Measurements from ENCODE around the gene TRAPPC12.
A peak's percentile ranks its signal among the peaks of the same experiment; 100 is the strongest.
"Not testable (repeated sequence)": the region's sequence is repeated elsewhere in the genome, so short reads cannot be mapped to it uniquely, and the experiment has no call there.

The TRAPPC12 gene

GRCh38 chr2:3369340-3370181 is 9.9 kb upstream of the TRAPPC12 start:
- not testable (repeated sequence) for DNase-seq

- DNase-seq = no peak
Measured at GRCh38 chr2:3376821-3377220, 2.7 kb upstream of the TRAPPC12 start.

- DNase-seq = no peak
Measured at GRCh38 chr2:3377279-3377611, 2.2 kb upstream of the TRAPPC12 start.

- peak; percentile 96 for DNase-seq
Measured at GRCh38 chr2:3377612-3378432, 1.7 kb upstream of the TRAPPC12 start, which contains the start of gene EIPR1. TSS of gene EIPR1 (minus strand) at chr2:3377818. CDS start at chr2:3377689, 129 bp downstream.

GRCh38 chr2:3379339-3379646 is 201 bp upstream of the TRAPPC12 start:
- DNase-seq = no peak

- no peak for DNase-seq
Measured at GRCh38 chr2:3386448-3386958, 7.0 kb downstream of the TRAPPC12 start.

DNA sequence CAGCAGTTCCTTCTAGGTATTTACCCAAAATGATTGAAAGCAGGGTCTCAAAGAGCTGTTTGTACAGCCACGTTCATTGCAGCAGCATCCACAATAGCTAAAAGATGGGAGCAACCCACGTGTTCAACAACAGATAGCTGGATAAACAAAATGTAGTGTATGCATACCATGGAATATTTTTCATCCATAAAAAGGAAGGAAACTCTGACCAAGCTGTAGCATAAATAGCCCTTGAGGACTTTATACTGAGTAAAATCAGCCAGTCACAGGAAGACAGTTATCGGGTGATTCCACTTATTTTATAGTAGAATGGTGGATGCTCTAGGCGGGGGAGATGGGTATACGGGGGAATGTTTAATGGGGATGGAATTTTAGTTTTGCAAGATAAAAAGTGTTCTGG is 7.5 kb downstream of the TRAPPC12 start:
- no peak for DNase-seq

- no peak for DNase-seq
Measured at GRCh38 chr2:3387644-3388411, 8.3 kb downstream of the TRAPPC12 start.

- DNase-seq = no peak
Measured at GRCh38 chr2:3388412-3388738, 8.9 kb downstream of the TRAPPC12 start.

- DNase-seq = no peak
Measured at GRCh38 chr2:3389193-3389592, 9.7 kb downstream of the TRAPPC12 start.

DNA sequence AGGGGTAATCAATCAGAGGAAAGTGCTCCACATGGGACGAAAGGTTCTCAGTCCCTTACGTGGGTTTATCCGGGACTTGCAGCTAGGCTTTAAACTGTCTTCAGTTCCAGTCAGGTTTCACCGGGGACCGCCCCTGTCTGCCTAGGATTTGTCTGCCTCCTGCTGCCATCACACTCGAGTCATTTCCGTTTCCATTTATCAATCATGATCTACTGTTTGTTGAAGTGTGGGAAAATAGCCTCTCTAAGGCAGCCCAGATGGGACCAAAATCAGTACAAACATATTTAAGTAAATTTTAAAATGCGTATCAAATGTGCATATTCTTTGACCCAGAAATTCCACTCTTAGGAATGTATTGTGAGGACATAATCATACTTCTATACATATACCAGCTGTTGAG is 10.5 kb downstream of the TRAPPC12 start:
- DNase-seq = no peak

DNA sequence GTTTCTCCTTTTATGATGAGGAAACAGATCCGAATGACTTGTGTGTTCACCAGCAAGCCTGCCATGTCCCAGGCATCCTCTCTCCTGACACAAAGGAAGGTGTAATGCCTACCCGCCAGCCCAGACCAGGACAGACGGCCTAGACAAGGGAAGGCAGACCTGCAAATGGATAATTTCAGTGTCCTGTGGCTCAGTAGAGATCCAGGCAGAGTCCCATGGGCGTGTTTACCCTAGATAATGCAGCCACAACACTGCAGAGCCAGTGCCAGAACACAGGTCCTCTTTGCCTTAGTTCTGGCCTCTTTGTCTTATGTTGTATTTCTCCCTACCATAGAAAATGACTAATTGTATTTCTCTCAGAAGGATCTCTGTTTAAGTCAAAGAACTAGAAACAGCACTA is 12.7 kb downstream of the TRAPPC12 start:
- DNase-seq = no peak

DNA sequence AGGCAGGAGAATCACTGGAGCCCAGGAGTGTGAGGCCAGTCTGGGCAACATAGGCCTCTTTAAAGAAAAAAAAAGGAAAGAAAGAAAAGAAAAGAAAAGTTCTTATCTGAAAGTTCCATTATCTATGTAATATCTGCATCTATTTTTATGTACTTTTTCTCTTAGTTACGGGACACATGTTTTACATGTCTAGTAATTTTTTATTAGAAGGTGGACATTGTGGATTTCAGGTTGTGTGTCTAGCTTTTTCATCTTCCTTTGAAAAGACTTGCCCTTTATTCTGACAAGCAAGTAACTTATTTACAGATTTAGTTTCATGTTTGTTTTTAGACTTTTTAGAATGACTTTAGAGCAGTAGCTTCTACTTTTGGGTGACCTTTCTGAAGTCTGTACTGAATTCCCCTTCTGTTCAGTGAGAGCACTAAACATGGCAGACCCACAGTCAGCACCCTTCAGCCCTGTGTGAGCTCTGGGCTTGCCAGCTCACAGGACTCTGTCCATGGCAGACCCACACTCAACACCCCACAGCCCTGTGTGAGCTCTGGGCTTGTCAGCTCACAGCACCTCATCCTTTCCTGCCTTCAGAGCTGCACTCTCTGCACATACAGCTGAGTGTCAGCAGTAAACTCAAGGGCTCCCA is 17.5 kb downstream of the TRAPPC12 start:
- DNase-seq = no peak

- no peak for DNase-seq
Measured at GRCh38 chr2:3398857-3399256, 19.4 kb downstream of the TRAPPC12 start.

GRCh38 chr2:3399381-3399780 is 19.9 kb downstream of the TRAPPC12 start:
- no peak for DNase-seq

DNA sequence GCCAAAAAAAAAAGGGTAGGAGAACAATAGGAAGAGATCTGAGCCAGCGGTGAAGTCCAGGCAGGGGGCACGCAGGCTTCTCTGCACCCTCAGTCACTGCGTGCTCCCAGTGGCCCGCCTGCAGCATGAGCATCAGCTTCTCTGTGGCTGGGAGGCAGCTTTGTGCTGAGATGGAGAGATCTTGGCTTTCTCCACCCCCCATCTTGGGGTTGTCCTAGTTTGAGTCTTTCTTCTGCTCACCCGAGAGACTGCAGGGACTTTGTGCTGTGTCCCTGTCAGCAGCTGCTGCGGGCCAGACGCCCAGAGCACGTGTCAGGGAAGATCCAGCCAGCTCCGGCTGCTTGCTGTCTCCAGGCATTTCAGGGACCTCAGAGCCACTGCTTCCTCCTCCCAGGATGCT is 20.3 kb downstream of the TRAPPC12 start:
- DNase-seq = no peak

DNA sequence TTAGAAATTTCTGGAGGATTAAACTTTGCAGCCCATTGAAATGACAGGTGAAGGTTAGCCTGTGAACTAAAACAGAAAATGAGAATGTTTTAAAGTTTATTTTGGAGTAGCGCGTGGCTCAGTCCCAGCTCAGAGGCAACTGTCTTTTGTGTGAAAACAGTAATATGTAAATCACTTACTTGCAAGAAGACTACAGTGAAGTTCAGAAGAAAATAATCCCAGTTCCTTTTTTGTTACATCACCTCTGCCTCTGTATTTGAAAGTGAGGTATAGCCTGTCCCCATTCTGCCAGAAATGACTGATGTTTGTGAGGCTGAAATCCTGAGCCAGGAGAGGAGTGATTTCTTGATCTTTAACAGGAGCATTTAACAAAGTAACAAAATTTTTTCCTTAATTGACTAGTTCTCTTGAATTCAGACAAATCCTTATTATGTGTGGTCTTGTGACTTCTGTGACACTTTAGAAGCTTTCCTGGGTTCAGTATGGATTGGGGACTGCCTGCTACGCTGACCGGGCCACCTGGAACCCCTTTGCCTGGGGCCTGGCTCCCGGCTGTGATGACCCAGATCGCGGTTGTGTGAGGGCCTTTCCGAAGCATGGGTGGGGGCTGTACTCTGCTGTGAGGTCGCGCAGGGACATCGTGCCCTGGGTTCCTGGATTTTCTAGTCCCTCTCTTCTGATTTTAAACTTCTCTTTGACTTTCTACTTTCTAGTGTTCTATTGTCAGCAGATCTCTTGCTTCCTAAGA is 24.3 kb downstream of the TRAPPC12 start:
- no peak for DNase-seq

- no peak for DNase-seq
Measured at GRCh38 chr2:3404349-3404894, 24.9 kb downstream of the TRAPPC12 start.

DNA sequence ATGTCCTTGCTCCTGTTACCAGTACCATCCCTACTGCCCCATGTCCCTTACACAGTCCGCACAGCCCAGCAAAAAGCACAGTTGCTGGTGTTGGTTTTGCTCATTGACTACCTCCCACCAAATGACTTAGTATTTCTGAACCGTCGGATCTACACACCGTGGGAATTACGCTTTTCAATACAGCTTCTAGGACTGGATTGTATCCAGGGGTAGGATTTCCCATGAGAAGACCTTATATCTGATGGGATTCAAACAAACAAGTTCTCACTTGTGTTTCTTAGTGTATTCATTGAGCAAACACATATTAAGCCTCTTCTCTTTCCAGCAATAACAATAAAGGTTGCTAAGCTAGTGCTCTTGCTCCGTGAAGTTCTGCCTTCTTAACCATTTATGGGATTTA is 25.8 kb downstream of the TRAPPC12 start:
- DNase-seq = no peak

GRCh38 chr2:3405876-3406275 is 26.4 kb downstream of the TRAPPC12 start:
- DNase-seq = no peak

- DNase-seq = no peak
Measured at GRCh38 chr2:3406501-3406900, 27.0 kb downstream of the TRAPPC12 start.

DNA sequence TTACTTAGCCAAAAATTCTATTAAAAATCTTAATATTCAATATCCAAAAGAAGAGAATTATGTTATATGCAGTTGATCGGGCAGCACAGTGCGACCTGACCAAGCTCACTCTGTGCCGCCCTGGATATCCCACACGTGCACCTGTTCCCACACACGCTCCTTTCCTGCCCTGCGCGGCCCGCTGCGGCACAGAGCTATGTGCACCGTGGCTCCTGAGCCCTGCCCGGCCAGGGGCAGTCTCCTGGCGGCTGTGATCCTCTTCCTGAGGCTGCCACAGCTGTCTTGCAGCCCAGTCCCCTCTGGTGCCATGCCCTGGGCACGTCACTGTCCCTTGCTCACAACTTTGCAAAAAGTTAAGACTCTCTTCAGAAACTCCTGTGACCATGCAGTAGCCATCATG is 29.3 kb downstream of the TRAPPC12 start:
- no peak for DNase-seq
